Vagina (tissue), 2 donors: ENCODE results near the gene LRP2BP.

Source experiments
- POLR2A ChIP-seq, 2 donors: fragments of 450-650 bp; IDR thresholded peaks; one replicate each; pipeline ENCODE4 v1.6.1; 2017; ENCODE audit warnings: antibody characterized with exemption in 2 of 2, mild to moderate bottlenecking in 2 of 2, moderate library complexity in 2 of 2
- POLR2AphosphoS5 ChIP-seq, 2 donors: sonication (generic); formaldehyde crosslinking; IDR thresholded peaks; one replicate each; pipeline ENCODE4 v1.9.0; 2017; ENCODE audit warnings: antibody characterized with exemption in 2 of 2, mild to moderate bottlenecking in 2 of 2, low read depth in 1 of 2; ENCODE audit not compliant: insufficient read depth in 1 of 2
- TF ChIP-seq, protein P1 (sequence below), 3 experiments: fragments of 450-650 bp in 2 of 3; fragments of 200-600 bp in 1 of 3; sonication (generic) in 1 of 3; IDR thresholded peaks; one replicate each; pipeline ENCODE4 v1.5.1; 2017 to 2019; ENCODE audit warnings: antibody characterized with exemption in 3 of 3, mild to moderate bottlenecking in 2 of 3, moderate library complexity in 2 of 3

GRCh38 chr4:185445209-185445608 is 49.5 kb upstream of the LRP2BP start:
- TF ChIP-seq, protein P1, sequence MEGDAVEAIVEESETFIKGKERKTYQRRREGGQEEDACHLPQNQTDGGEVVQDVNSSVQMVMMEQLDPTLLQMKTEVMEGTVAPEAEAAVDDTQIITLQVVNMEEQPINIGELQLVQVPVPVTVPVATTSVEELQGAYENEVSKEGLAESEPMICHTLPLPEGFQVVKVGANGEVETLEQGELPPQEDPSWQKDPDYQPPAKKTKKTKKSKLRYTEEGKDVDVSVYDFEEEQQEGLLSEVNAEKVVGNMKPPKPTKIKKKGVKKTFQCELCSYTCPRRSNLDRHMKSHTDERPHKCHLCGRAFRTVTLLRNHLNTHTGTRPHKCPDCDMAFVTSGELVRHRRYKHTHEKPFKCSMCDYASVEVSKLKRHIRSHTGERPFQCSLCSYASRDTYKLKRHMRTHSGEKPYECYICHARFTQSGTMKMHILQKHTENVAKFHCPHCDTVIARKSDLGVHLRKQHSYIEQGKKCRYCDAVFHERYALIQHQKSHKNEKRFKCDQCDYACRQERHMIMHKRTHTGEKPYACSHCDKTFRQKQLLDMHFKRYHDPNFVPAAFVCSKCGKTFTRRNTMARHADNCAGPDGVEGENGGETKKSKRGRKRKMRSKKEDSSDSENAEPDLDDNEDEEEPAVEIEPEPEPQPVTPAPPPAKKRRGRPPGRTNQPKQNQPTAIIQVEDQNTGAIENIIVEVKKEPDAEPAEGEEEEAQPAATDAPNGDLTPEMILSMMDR (IDR thresholded peaks at IDR 0.05): no peak
- TF ChIP-seq POLR2AphosphoS5 (IDR thresholded peaks at IDR 0.05; ENCODE audit: insufficient read depth in 1 of 2, low read depth in 1 of 2) (no peak), POLR2A (IDR thresholded peaks at IDR 0.05) (no peak)
